NCI-H526 treated with DMSO at 0.1 percent for 48 hours (cell line): ENCODE measurements around the gene RGS8.
"Not testable (repeated sequence)": the region's sequence is repeated elsewhere in the genome, so short reads cannot be mapped to it uniquely, and the experiment has no call there.

Experiments
- DNase-seq: peaks from one replicate; lab custom pipeline; 2025; lab: John Stamatoyannopoulos, UW

Gene RGS8

DNA sequence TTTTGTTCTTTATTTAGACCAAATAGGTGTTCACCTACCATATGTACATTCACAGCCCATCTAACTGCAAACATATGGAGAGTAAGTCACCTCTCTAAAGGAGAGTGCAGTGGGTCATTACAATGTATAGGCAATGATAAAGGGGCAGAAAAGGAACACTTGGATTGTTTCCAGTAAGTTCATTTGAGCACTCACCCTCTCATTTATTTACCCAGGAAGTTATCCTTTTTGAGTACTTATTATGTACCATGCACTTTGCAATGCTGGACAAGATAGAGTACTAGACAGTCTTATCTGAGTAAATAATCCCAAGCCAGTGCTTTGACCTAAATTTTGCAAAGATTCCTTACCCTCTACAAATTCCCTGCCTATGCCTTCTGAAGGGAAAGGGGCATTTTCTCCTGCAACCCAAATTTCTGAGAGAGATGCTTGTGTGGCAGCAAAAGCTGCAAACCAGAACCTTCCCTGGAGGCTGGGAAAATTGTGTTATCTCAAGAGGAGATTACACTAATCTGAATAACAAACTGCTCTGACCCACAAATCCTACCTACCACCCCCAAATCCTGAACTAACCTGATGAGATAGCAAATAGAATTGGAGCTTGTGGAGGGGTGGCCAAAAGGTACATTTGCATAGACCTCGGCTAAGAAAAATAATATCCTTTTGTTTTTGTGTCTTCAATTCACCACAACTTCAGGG, 18.6 kb upstream of the RGS8 start:
- DNase-seq = peak; percentile 99

DNA sequence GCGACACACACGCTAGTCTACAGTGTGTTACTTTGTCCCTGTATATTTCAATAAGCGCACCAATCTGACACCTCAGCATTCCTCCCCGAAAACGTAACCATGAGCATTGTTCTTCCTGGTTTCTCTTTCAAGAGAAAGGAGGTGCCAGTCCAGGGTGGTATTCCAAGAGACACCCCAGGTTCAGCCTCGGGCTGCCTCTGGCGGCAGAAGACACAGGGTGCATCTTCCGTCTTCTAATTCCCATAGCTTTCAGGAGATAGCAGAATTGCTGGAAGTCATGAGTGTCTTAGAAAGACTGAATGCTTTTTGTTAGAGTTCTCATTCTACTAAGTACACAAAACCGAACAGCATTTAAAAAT, 15.9 kb upstream of the RGS8 start:
- DNase-seq = no peak

DNA sequence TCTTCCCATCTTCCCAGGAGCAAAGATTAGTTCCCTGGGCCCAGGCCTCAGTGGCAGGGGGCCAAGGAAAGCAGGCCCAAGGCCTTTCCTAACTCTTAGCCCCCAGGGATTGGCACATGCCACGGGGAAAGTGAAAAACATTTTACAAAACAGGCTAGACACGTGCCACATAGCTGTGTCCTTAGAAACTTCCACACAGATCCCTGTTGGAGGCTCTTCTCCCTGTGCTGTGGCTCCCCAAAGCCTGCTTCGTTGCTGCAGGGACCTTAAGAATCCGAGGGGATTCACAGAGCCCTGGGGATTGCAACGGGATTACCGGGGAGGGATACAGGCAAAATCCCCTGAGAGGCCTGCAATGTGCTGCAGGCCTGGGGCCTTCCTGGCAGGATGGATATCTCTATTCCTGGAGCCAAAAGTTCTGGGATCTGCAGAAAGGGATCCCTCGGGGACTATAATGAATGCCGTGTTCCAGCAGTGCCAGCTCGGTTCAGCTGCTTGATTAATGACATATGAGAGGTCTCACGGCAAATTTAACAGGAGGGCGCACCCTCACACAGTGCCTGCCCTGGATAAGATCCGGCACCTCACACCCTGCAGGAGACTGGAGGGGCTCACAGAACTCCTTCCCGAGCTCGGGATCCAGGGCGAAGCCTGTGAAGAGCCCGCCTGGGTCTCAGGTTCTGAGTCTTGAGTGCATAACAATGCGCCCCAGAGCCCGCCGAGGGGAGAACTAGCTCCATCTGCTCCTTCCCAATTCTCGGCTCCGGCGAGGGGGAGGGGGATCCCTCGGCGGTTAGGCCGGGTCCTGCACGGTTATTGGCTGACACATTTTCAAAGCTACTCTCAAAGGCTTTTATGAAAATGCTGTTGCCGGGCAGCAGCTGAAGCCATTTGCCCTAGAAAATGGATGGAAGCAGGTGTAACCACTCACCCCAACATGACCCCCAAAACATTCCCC, 15.3 kb upstream of the RGS8 start:
- DNase-seq = peak; percentile 98

DNA sequence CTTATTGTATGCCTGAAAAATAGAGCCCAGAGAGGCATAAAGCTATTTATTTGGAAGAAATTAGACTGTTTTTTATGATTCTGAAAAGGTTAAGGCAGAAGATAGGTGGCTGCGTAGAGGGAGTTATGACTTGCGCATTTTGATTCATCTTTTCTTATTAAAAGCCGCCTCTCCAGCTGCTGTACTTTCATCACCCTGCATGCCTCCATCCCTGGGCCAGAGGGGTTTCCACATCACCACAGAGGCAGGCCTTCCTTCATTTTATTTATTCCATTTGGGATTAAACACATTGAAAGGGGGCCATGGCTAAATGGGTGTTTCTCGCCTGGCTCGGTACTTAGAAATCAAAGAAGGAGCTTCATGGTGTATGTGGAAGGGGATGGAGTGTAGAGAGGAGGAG, 14.6 kb upstream of the RGS8 start:
- no peak for DNase-seq

DNA sequence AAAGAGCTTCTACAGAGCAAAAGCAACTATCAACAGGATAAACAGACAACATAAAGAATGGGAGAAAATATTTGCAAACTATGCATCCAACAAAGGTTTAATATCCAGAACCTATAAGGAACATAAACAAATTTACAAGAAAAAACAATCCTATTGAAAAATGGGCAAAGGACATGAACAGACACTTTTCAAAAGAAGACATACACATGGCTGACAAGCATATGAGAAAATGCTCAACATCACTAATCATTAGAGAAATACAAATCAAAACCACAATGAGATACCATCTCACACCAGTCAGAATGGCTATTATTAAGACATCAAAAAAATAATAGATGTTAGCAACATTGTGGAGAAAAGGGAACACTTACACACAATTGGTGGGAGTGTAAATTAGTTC, 8.8 kb upstream of the RGS8 start:
- not testable (repeated sequence) for DNase-seq

DNA sequence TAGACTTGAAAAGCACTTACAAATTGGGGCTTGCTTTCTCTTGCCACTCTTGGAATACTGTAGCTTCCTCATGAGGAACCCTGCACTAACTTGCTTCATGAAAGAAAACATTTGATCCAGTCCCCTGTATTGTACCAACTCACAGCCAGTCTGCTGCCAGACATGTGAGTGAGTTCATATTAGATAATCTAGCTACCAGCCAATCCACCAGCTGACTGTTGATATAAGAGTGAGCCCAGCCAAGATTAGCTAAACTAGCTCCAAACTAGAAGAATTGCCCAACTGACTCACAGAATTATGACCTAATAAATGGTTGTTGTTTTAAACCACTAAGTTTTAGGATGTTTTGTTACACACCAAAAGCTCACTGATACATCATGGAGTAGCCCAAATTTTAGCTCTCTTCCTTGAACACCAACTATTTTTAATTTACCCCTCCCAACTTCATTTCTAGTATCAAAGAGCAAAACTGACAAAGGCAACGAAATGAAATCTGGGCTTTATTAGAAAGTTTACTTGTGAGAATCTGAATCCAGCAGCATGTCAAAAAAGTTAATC, 6.6 kb upstream of the RGS8 start:
- no peak for DNase-seq

DNA sequence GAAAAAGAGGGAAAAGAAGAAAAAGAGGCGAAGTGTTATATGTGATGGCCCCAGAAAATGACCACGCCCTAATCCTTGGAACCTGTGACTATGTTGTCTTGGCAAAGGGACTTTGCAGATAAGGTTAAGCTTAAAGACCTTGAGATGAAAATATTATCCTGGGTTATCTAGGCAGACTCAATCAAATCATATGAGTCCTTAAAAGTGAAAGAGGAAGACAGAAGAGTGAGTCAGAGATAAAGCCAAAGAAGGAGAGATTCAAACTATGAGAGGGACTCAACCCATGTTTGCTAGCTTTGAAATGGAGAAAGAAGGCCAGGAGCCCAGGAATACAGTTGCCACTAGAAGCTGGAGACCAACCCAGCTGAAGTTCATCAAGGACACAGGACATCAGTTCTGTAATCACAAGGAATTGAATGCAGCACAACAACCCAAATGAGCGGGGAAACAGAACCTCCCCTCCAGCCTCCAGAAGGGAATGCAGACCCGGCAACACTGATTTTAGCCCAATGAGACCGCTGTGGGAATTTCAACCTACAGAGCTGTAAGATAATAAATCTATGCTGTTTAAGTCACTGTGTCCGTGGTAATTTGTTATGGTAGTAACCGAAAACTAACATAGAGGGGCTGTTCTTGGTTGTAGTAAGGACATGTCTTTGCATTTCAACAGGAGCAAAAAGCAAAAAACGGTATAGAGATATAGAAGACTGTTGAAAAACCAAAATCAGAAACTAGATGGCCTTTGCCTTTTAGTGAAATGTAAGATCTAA, 4.2 kb upstream of the RGS8 start:
- DNase-seq = no peak

DNA sequence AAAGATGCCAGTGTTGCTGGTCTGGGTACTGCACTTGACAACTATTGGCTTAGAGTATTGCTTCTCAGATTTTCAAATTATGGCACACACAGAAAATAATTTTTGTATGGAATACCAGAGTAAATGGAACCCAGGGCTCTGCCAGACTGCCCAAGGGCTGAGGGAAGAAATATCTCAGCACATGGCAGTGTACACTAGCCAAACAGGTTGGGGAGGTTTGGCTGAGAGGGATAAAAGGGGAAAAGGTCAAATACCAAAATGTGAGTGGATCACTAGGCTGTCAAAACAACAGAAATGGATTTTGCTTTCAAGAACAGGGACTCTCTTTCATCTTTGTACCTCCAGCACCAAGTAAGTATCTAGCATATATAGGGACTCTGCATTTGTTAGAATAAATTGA, 3.0 kb upstream of the RGS8 start:
- DNase-seq = no peak

DNA sequence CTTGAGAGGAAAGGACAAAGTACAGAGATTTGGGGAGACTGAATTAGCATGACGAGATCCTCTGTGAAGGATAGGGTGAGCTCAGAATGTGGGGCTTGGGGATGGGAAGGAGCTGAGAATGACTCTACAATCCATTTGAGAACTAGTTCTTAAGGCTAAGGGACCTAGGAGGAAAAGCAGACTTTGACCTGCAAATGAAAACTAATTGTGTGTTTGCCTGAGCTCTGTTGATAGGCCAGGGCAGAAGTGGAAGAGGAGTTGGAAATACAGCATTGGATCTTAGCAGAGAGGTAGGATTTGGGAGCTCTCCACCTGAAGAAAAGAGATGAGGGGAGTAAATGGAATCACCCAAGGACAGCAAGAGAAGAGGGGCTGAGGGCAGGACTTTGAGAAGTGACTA, 2.1 kb upstream of the RGS8 start:
- DNase-seq = no peak

DNA sequence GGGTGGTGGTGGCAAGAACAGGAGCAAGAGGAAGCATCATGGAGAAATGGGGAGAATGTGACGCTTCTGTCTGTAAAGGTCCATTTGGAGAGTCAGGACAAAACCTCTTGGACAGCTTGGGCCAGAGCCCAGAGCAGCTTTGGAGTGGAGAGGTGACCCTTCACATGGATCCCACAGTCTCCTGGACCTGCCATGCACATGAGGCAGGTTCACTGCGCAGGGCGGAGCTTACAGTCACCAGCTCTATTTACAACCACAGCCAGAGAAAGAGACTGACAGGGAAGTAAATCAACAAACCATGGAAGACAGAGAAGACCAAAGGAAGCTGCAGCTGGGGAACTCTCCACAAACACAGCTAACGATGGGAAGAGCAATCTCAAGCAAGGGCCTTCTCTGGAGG, 828 bp upstream of the RGS8 start:
- DNase-seq = peak; percentile 37

DNA sequence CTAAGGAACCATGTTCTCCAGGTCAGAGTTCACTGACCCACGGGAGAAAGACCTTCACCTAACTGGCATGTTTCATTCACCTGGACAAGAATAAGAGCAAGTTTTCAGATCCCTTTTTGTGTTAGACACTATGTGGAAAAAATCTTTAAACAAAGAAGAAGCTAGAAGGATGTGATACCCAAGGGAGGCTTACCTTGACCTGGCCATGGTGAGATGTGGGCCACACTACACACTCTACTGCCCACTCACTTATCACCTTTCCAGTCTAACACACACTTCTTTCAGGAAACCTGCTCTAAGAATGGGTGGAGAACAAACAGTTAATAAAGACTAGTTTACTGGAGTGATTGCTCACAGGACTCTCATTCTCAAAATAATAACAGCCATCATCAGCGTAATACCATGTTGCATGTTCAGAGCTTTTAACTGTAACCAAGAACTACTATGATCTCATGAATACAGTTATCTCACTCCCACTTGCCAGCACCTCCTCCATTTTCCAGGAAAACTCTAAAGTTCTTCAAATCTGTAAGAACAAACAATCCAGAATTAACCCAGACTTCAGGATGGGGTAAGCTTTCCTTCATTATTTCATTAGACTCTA, 1.4 kb downstream of the RGS8 start:
- no peak for DNase-seq

DNA sequence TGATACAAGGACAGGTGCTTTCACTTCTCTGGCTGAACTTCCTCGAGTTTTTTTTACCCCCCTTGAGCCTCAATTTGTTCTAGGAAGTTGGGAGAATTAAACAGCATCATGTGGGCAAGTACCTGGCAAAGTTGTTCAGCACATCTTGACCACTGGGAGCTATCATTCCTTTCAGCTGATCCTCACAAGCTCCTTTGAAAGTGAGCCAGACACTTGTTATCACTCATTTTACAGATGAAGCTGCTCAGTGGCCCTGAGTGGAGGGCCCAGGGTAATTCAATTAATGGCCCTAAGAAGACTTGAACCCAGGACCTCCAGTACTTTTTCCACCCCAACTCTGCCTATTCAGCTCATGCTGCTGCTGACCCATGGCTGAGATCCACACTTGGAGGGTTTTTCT, 2.0 kb downstream of the RGS8 start:
- DNase-seq = no peak

DNA sequence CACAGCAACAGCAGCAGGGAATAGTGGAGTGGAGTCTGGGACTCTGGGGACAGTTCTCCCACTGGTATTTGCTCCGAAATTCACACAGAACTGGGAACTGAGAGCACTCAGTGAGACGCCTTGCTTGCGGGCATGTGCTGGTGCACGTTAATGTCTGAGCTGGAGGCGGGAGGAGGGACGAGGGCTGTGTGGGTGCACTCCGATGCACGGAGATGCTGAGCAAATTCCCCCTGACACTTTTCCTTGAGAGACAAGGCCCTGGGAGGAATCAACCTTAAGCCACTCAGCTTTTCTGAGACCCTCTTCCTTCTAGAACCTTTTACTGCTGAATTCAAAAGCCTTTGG, 2.8 kb downstream of the RGS8 start:
- DNase-seq = no peak

DNA sequence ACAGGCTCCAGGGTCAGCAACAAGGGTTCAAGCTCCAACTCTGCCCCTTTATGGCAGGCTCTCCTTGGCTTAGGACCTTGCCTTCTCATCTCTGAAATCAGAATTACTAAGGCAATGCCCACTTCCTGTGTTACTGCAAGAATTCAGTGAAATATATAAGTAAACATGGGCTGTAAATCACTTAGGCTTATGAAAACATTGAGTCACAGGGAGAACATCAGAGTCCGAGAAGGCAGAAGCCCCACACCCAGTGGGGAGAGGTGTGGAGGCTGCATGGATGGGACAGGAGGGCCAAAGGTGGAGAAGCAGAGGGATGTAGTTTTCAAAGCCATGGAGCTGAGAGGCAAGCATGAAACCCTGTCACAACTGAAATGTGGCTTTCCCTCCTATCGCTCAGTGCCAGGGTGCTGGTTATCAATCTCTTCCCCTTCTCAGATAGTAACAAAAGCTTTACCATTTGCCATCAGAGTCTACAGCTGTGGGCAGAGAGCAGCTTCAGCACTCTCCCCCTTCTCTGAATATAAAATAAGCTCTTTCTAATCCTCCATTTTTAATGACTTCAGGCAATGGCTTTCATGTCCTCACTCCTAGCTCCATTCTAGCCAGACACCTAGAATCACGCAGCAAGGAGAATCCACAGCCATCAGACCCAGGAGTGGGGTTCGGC, 3.4 kb downstream of the RGS8 start:
- DNase-seq = no peak

DNA sequence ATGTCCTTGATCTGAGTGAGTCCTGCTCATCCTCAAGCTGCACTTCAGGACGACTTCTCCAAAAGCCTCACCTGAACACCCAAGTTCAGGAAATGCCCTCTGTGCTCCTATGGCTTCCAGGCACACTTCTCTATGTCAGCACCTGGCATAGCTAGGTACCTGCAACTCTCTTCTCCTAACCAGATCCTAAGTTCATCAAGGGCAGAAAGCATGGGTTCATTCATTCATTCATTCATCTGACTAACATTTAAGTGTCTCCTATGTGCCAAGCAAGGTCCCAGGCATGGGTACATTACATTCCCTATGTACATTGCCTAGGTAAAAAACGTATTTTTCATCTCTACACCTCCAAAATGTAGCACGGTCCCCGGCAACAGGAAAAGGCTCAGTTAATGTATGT, 4.0 kb downstream of the RGS8 start:
- DNase-seq = no peak

DNA sequence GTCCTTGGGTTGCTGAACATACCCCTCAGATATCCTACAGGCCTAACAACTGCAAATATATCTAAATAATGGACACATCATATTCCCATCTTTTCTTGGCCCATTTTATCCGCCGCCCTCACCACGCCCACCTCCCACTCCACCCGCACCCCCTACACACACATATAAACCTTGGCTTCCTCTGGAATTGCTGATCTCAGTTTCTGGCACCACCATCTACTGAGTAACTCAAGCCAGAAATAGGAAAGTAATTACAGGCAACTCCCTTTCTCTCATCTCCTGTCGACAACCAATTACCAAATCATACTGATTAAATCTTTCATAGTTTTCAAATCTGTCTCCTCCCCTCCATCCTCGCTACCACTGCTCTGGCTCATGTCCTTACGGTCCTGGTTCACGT, 4.7 kb downstream of the RGS8 start:
- no peak for DNase-seq

DNA sequence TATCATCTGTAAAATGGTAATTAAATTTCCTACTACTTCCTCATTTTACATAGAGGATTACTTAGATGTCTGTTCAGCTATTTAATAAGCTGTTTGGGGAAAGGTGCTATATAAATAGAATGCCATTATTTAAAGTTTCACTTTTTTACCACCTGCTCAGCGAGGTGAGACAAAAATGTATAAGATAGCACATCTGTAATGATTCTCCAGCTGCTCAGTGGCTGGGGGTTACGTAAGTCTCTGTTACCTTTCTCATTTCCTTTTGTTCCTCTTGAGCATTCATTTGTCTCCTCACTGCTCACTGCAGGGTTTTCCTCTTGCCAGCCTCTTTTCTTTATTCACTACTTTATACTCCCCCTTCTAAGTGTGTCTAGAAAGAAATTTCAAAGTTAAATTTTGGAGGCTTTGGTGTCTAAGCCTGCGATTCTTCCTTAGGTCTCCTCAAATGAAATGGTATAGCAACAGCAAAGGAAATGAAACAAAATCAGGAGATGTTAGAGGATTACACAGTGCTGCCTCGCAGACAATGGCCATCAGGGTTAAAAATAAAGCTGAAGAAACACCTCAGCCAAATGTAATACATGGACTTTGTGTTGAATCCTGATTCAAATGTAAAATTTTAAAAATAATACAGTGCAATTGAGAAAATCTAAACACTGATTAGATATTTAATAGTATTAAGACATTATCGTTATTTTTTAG, 6.8 kb downstream of the RGS8 start:
- no peak for DNase-seq

DNA sequence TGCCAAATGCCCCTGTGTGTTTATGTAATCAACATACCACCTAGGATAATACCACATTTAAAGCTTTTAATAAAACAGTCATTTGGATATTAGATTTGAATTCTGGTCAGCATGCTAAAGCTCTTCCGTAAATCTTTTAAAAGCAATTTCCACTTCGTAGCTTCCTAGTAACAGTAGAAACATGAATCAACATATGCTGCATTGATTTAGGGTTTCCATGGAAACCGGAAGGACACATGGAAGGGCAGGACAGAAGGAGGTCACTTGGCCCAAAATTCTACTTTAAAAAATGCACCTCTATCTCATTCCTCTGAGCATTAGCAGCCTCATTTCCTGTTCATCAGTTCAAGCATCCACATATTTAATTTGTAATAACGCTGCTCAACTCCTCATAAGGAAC, 8.1 kb downstream of the RGS8 start:
- DNase-seq = no peak

DNA sequence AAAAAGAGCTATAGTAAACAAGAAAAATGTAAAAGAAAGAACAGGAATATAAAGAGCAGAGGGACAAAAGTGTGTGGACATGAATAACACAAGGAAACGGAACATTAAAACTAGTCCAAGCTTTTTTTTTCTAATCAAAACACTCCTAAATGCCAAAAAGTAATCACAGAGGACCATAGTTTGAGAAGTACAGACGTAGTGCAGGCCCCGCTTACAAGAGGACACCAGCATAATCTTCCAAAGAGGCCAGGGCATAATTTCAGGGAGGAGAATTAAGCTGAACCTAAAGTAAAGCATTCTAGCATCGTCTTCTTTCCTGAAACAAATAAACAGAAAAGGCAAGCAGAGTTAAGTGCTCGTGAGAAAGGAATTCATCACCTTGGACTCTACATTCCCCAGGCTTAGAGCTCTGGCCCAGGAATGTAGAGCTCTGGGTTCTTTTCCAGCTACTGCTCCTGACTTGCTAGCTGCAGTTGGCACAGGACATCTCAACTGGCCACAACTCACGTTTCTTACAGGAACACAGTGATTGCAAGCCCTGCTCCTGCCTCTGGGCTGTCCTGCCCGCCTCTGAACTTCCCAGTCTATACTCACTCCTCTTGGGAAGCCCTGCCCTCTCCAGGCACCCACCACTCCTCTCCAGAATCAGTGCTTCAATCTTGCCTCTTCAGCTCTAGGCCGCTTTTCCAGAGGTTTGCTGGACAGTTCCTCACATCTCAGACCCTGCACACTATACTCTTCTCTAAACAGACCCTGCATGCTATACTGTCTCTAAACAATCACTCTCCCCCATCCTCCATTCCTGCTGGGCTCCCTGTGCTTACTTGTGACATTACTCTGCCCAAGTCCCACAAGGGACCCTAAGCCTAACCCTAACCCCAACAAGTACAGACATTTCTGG, 9.8 kb downstream of the RGS8 start:
- no peak for DNase-seq

DNA sequence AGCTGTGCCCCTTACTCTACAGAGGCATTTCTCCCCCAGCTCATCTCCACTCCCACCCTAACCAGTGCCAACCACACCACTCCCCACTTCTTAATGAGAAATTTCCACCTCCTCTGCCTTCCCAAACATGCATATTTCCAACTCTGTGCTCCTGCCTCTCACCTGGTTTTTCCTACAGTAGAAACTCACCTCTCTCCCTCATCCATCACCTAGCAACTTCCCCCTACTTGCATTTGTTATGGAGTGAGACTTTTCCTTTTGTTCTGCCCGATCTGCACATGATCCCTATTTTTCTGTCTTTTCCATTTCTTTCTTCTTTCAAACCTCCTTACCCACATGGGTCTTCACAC, 11.9 kb downstream of the RGS8 start:
- DNase-seq = no peak
